Measurements from ENCODE around the gene KIAA1217. TPM values are rescaled to one million over a fixed set of nuclear protein-coding genes. Genes with fewer than 3 reads are reported as not detected.

The KIAA1217 gene
- total and polyA plus RNA-seq, 2 of the 4 experiments (the other 2 are of a cell fraction): 3.4 to 4.4 TPM

DNA sequence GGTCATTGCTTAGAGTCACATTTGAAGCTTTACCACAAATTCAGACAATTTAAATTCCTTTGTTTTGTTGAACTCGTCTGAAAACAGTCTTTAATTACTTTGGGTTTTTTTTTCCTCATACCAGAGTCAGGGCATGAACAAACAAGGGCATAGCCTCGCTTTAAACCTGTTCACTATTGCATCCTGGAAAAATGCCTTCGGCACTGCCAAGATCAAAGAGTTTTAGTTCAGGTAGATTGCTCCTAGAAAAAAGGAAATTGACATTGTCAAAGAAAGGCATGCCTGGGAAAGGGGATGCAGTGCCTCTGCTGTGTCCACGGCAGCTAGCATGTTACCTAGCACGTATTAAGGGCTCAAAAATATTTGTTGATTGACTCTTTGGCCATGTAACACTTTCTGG is 279.7 kb downstream of the KIAA1217 start:
- Histone ChIP-seq H2AK9ac (replicated peaks; ENCODE audit: low read depth, low read length, poor library complexity) (no peak overlapping the region), H3K23ac (ENCODE audit: low read depth, low read length) (no peak overlapping the region), H3K27ac (ENCODE audit: insufficient read depth, low read length) (no peak overlapping the region), H3K4me2 (ENCODE audit: low read depth, low read length) (no peak overlapping the region), H3K9me1 (ENCODE audit: insufficient read depth, low read length) (no peaks in the 10 kb centered on the region; the same call in 1 of the 2 replicates), H3K79me1 (ENCODE audit: low read depth in 1 of 2, low read length in 2 of 2) (no peaks in the 10 kb centered on the region), H3K9ac (ENCODE audit: low read depth, low read length) (no peak overlapping the region), H3K9me3 (ENCODE audit: control insufficient read depth, insufficient read depth, low read length) (no peaks in the 10 kb centered on the region), H3K56ac (ENCODE audit: extremely low read depth, insufficient read depth, low read length) (no peak overlapping the region), H3K4ac (ENCODE audit: low read depth, low read length) (no peak overlapping the region), H3K27me3 (ENCODE audit: control insufficient read depth, insufficient read depth, low read length) (no peaks in the 10 kb centered on the region), H3K14ac (replicated peaks; ENCODE audit: low read depth, low read length) (no peak overlapping the region), H2BK15ac (ENCODE audit: low read depth, low read length) (no peak overlapping the region), H2AK5ac (ENCODE audit: low read depth, low read length) (no peak overlapping the region), H2BK5ac (ENCODE audit: low read depth, low read length, poor library complexity, severe bottlenecking) (no peak overlapping the region), H2AFZ (replicated peaks; ENCODE audit: low read length, poor library complexity) (no peak overlapping the region), H2BK20ac (ENCODE audit: low read depth, low read length) (no peak overlapping the region), H2BK120ac (ENCODE audit: low read depth, low read length) (no peak overlapping the region), H3K4me3 (ENCODE audit: insufficient read depth, low read depth, low read length) (no peak overlapping the region), H3K36me3 (ENCODE audit: control insufficient read depth, insufficient read depth, low read length) (peaks cover 7% of the 10 kb centered on the region; the same call in 1 of the 2 replicates), H4K5ac (ENCODE audit: low read depth, low read length) (no peak overlapping the region), H4K91ac (ENCODE audit: insufficient read depth, low read depth, low read length) (no peak overlapping the region), H4K20me1 (ENCODE audit: insufficient read depth, low read length) (no peaks in the 10 kb centered on the region), H3K4me1 (ENCODE audit: control insufficient read depth, insufficient read depth, low read length) (peaks cover 2% of the 10 kb centered on the region), H4K8ac (ENCODE audit: low read depth in 2 of 2, low read length in 2 of 2) (no peak overlapping the region), H3K18ac (ENCODE audit: low read depth, low read length) (no peak overlapping the region)
- BruUV-seq (replicated peaks): no TSS peak
- in situ Hi-C loops (cut with MboI; ENCODE audit: low sequenced_read_pairs) (no loop called here), dilution Hi-C loops (cut with HindIII; ENCODE audit: low sequenced_read_pairs, unreplicated experiment) (no loop called here), intact Hi-C loops (cut with micrococcal nuclease) (no loop called here)
- WGBS, 2 experiments (ENCODE audit: extremely low coverage in 2 of 2, insufficient read length in 1 of 2): 74% methylated on average over 2 of the region's 5 CpGs; no CpG with 5 or more reads in 1 of the 2 experiments
- TF ChIP-seq, protein P1, sequence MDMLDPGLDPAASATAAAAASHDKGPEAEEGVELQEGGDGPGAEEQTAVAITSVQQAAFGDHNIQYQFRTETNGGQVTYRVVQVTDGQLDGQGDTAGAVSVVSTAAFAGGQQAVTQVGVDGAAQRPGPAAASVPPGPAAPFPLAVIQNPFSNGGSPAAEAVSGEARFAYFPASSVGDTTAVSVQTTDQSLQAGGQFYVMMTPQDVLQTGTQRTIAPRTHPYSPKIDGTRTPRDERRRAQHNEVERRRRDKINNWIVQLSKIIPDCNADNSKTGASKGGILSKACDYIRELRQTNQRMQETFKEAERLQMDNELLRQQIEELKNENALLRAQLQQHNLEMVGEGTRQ (IDR thresholded peaks at IDR 0.05; ENCODE audit: low read depth, low read length): no peak
- TF ChIP-seq BHLHE40 (IDR thresholded peaks at IDR 0.05; ENCODE audit: low read depth, low read length) (no peak), RAD21 (IDR thresholded peaks at IDR 0.05; ENCODE audit: low read length) (no peak), CHD1 (IDR thresholded peaks at IDR 0.05; ENCODE audit: low read depth, low read length) (no peak), SMC3 (IDR thresholded peaks at IDR 0.05; ENCODE audit: low read depth, low read length) (no peak)
- DNase-seq: no peak
- ATAC-seq (ENCODE audit: low read depth): no peak
- CTCF ChIA-PET: no interaction called here
- POLR2A ChIA-PET (ENCODE audit: unreplicated experiment): no interaction called here
